Neural progenitor cell (in vitro differentiated cells): ENCODE results near the gene SERPINE1. TPM values are rescaled to one million over a fixed set of nuclear protein-coding genes. Genes with fewer than 3 reads are reported as not detected.
A peak's percentile ranks its signal among the peaks of the same experiment; 100 is the strongest.
"Not testable (repeated sequence)": the region's sequence is repeated elsewhere in the genome, so short reads cannot be mapped to it uniquely, and the experiment has no call there.

Source experiments
- DNase-seq: peaks from one replicate; pipeline ENCODE4 v3.0.0-alpha.2; 2016; ENCODE audit warnings: low spot score
- H2AFZ ChIP-seq: fragments of 200-600 bp; sonication (generic); replicated peaks from 2 replicates; pipeline ENCODE4 v1.6.1; 2016; ENCODE audit warnings: antibody characterized with exemption
- H3F3A ChIP-seq: fragments of 200-600 bp; sonication (generic); 2 replicates; pipeline ENCODE4 v1.6.1; 2016; ENCODE audit warnings: antibody characterized with exemption, low read depth
- H3K27ac ChIP-seq: fragments of 200-600 bp; sonication (generic); 2 replicates; pipeline ENCODE4 v1.5.1; 2016; ENCODE audit warnings: mild to moderate bottlenecking
- H3K27me3 ChIP-seq: fragments of 200-600 bp; sonication (generic); 2 replicates; pipeline ENCODE4 v1.6.1; 2016; ENCODE audit warnings: mild to moderate bottlenecking, moderate library complexity
- H3K36me3 ChIP-seq: fragments of 200-600 bp; sonication (generic); 2 replicates; pipeline ENCODE4 v1.5.1; 2016
- H3K4me1 ChIP-seq: fragments of 200-600 bp; sonication (generic); 2 replicates; pipeline ENCODE4 v1.6.1; 2016; ENCODE audit warnings: mixed run types
- H3K4me2 ChIP-seq: fragments of 200-600 bp; sonication (generic); 2 replicates; pipeline ENCODE4 v1.6.1; 2016
- H3K4me3 ChIP-seq: fragments of 200-600 bp; sonication (generic); 2 replicates; pipeline ENCODE4 v1.5.1; 2016
- H3K79me2 ChIP-seq: fragments of 200-600 bp; sonication (generic); 2 replicates; pipeline ENCODE4 v1.6.1; 2016; ENCODE audit warnings: low read depth
- H3K9ac ChIP-seq: fragments of 200-600 bp; sonication (generic); 2 replicates; pipeline ENCODE4 v1.6.1; 2016
- H3K9me3 ChIP-seq: fragments of 200-600 bp; sonication (generic); 2 replicates; pipeline ENCODE4 v1.5.1; 2016; ENCODE audit warnings: low read depth
- H4K20me1 ChIP-seq: fragments of 200-600 bp; sonication (generic); 2 replicates; pipeline ENCODE4 v1.6.1; 2016; ENCODE audit warnings: low read depth
- H3K27ac Mint-ChIP-seq: 3 replicates; pipeline ENCODE4 v1.8.0; 2021; ENCODE audit warnings: mixed read lengths
- H3K27me3 Mint-ChIP-seq: 2 replicates; pipeline ENCODE4 v1.8.0; 2022; ENCODE audit warnings: low read depth, mild to moderate bottlenecking, inconsistent platforms, moderate library complexity, mixed read lengths; ENCODE audit not compliant: insufficient read depth
- H3K36me3 Mint-ChIP-seq: 3 replicates; pipeline ENCODE4 v1.8.0; 2021; ENCODE audit warnings: mixed read lengths
- H3K4me1 Mint-ChIP-seq: 3 replicates; pipeline ENCODE4 v1.8.0; 2021; ENCODE audit warnings: mixed read lengths
- H3K4me3 Mint-ChIP-seq: 3 replicates; pipeline ENCODE4 v1.8.0; 2021; ENCODE audit warnings: mild to moderate bottlenecking, moderate library complexity, mixed read lengths
- H3K9me3 Mint-ChIP-seq: 3 replicates; pipeline ENCODE4 v1.8.0; 2020; ENCODE audit warnings: mixed read lengths
- CTCF ChIP-seq: fragments of 200-600 bp; sonication (generic); IDR thresholded peaks from 2 replicates; pipeline ENCODE4 v1.5.1; 2017; ENCODE audit warnings: antibody characterized with exemption, mild to moderate bottlenecking
- EZH2 ChIP-seq: fragments of 200-600 bp; sonication (generic); IDR thresholded peaks from 2 replicates; pipeline ENCODE4 v1.6.1; 2017; ENCODE audit warnings: antibody characterized with exemption, mild to moderate bottlenecking, moderate library complexity
- EZH2phosphoT487 ChIP-seq: fragments of 200-600 bp; sonication (generic); IDR thresholded peaks from 2 replicates; pipeline ENCODE4 v1.6.1; 2017; ENCODE audit warnings: antibody characterized with exemption
- total RNA-seq: library from RNA; depleted of rRNA; stranded (reverse); fragments of >200 nt; gene quantifications from 2 replicates; pipeline ENCODE4 v1.2.3, GENCODE V29; 2015; ENCODE audit warnings: low replicate concordance

The SERPINE1 gene
- total RNA-seq, 1 donor from 2014 or later: not detected

DNA sequence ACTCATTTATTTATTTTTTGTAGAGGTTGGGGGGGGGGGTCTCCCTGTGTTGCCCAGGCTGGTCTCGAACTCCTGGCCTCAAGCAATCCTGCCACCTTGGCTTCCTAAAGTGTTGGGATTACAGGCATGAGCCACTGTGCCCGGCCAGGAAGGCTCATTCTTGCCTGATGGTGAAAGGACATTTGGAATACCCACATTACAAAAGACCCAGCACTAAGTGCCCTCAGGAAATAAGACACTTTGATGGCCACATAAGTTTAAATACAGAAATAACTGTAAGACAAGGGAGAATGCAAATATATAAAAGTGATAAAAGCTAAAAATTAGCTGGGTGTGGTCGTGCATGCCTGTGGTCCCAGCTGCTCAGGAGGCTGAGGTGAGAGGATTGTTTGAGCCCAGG, 8.0 kb upstream of the SERPINE1 start:
- no peaks in the 10 kb centered on the region for H3K27me3 ChIP-seq
- peaks cover 12% of the 10 kb centered on the region for H3K4me1 ChIP-seq
- Mint-ChIP-seq H3K27me3 (peaks cover 8% of the 10 kb centered on the region), H3K9me3 (no peaks in the 10 kb centered on the region), H3K27ac (no peak overlapping the region), H3K4me1 (peaks cover 23% of the 10 kb centered on the region), H3K4me3 (no peak overlapping the region), H3K36me3 (no peaks in the 10 kb centered on the region)
- no peaks in the 10 kb centered on the region for H3K79me2 ChIP-seq
- no peak overlapping the region for H3K4me2 ChIP-seq
- TF ChIP-seq EZH2phosphoT487 (no peak), EZH2 (no peak), CTCF (no peak)
- peaks cover 5% of the 10 kb centered on the region for H3F3A ChIP-seq
- H3K27ac ChIP-seq: no peak overlapping the region
- no peak for DNase-seq
- H3K9me3 ChIP-seq: no peaks in the 10 kb centered on the region
- no peak overlapping the region for H3K4me3 ChIP-seq
- H4K20me1 ChIP-seq: no peaks in the 10 kb centered on the region
- H3K36me3 ChIP-seq: no peaks in the 10 kb centered on the region
- H3K9ac ChIP-seq: no peak overlapping the region
- H2AFZ ChIP-seq: no peak overlapping the region

GRCh38 chr7:101119876-101120275, 7.0 kb upstream of the SERPINE1 start:
- no peak overlapping the region for H3K27ac ChIP-seq
- peaks cover 12% of the 10 kb centered on the region for H3K4me1 ChIP-seq

GRCh38 chr7:101120315-101120714, 6.6 kb upstream of the SERPINE1 start:
- H3K27me3 ChIP-seq: no peaks in the 10 kb centered on the region
- Mint-ChIP-seq H3K4me1 (peaks cover 31% of the 10 kb centered on the region), H3K36me3 (no peaks in the 10 kb centered on the region), H3K27me3 (peaks cover 14% of the 10 kb centered on the region), H3K4me3 (no peak overlapping the region), H3K9me3 (peaks cover 4% of the 10 kb centered on the region), H3K27ac (no peak overlapping the region)
- no peak overlapping the region for H3K4me2 ChIP-seq
- peaks cover 12% of the 10 kb centered on the region for H3K4me1 ChIP-seq
- H3K79me2 ChIP-seq: no peaks in the 10 kb centered on the region
- no peaks in the 10 kb centered on the region for H3K9me3 ChIP-seq
- H2AFZ ChIP-seq: no peak overlapping the region
- H3K4me3 ChIP-seq: no peak overlapping the region
- H3K27ac ChIP-seq: no peak overlapping the region
- no peak overlapping the region for H3K9ac ChIP-seq
- TF ChIP-seq EZH2 (no peak), EZH2phosphoT487 (no peak), CTCF (no peak)
- H4K20me1 ChIP-seq: no peaks in the 10 kb centered on the region
- no peak for DNase-seq
- H3F3A ChIP-seq: peaks cover 5% of the 10 kb centered on the region
- H3K36me3 ChIP-seq: no peaks in the 10 kb centered on the region

More at GRCh38 chr7:101119876-101120275, 7.0 kb upstream of the SERPINE1 start:
- Histone ChIP-seq H2AFZ (no peak overlapping the region), H3K36me3 (no peaks in the 10 kb centered on the region), H3K4me3 (no peak overlapping the region), H3K9ac (no peak overlapping the region), H3F3A (peaks cover 5% of the 10 kb centered on the region), H3K27me3 (no peaks in the 10 kb centered on the region), H3K9me3 (no peaks in the 10 kb centered on the region), H4K20me1 (no peaks in the 10 kb centered on the region), H3K4me2 (no peak overlapping the region), H3K79me2 (no peaks in the 10 kb centered on the region)
- TF ChIP-seq CTCF (no peak), EZH2 (no peak), EZH2phosphoT487 (no peak)
- Mint-ChIP-seq H3K9me3 (peaks cover 1% of the 10 kb centered on the region), H3K27ac (no peak overlapping the region), H3K4me3 (no peak overlapping the region), H3K36me3 (no peaks in the 10 kb centered on the region), H3K27me3 (peaks cover 10% of the 10 kb centered on the region), H3K4me1 (peaks cover 28% of the 10 kb centered on the region)
- no peak for DNase-seq

- not testable (repeated sequence) for H3K27ac ChIP-seq
- H2AFZ ChIP-seq: peak overlapping the region; percentile 100
These were observed 5.3 kb upstream of the SERPINE1 start for GRCh38 chr7:101121631-101121990.

More at GRCh38 chr7:101121631-101121990, 5.3 kb upstream of the SERPINE1 start:
- DNase-seq, H3K36me3 Mint-ChIP-seq, H3K36me3 ChIP-seq, H3K9me3 Mint-ChIP-seq, H3K4me3 Mint-ChIP-seq, H3K79me2 ChIP-seq, H3K4me3 ChIP-seq, H3K27me3 ChIP-seq, H3K27ac Mint-ChIP-seq, H4K20me1 ChIP-seq, H3K9me3 ChIP-seq, H3K9ac ChIP-seq, H3F3A ChIP-seq: not testable (repeated sequence)
- Mint-ChIP-seq H3K27me3 (peaks cover 20% of the 10 kb centered on the region), H3K4me1 (peaks cover 42% of the 10 kb centered on the region)
- Histone ChIP-seq H3K4me1 (peaks cover 15% of the 10 kb centered on the region), H3K4me2 (peak overlapping the region; percentile 10)
